CD4-positive, alpha-beta T cell (primary cell): Measurements from ENCODE around the gene KRTAP5-3. TPM values are rescaled to one million over a fixed set of nuclear protein-coding genes. Genes with fewer than 3 reads are reported as not detected.

Experiments used
- ATAC-seq: fragments of 200-7000 bp; cut with Tn5 transposase; one replicate; pipeline ENCODE4 v1.10.0; 2022; ENCODE audit warnings: mild to moderate bottlenecking; ENCODE audit not compliant: poor library complexity
- CTCF ChIA-PET: fragments of 350-600 bp; sonication (Branson Sonifier 250); formaldehyde crosslinking; loops from one replicate; lab custom pipeline; 2021; ENCODE audit warnings: antibody characterized with exemption, inconsistent platforms; lab: Charles Lee
- POLR2A ChIA-PET: fragments of 350-600 bp; sonication (Branson Sonifier 250); formaldehyde crosslinking; loops from one replicate; lab custom pipeline; 2021; ENCODE audit warnings: antibody characterized with exemption, inconsistent platforms; lab: Charles Lee
- DNase-seq, 14 experiments: peaks; one replicate each; pipeline ENCODE4 v3.0.0-alpha.2; 2013 to 2020; ENCODE audit warnings: mixed read lengths in 2 of 14
- H3K27ac ChIP-seq, 2 donors: one replicate each; pipeline versions ENCODE4 v1.5.1 to v1.7.0; 2013; ENCODE audit warnings: low read length in 2 of 2, low read depth in 1 of 2, mild to moderate bottlenecking in 1 of 2
- H3K27me3 ChIP-seq, 2 experiments: 1 replicate in 1 of 2; 2 replicates in 1 of 2; pipeline versions ENCODE4 v1.6.1 to v1.7.0; 2013; ENCODE audit warnings: low read length in 2 of 2, control low read depth in 1 of 2, mild to moderate bottlenecking in 1 of 2, moderate library complexity in 1 of 2; ENCODE audit not compliant: insufficient read depth in 2 of 2, control insufficient read depth in 1 of 2
- H3K36me3 ChIP-seq: one replicate; pipeline ENCODE4 v1.6.1; 2013; ENCODE audit warnings: low read length, control low read depth; ENCODE audit not compliant: insufficient read depth
- H3K4me1 ChIP-seq: one replicate; pipeline ENCODE4 v1.6.1; 2013; ENCODE audit warnings: low read length, control low read depth; ENCODE audit not compliant: insufficient read depth
- H3K4me3 ChIP-seq: one replicate; pipeline ENCODE4 v1.5.1; 2013; ENCODE audit warnings: mild to moderate bottlenecking, low read length, moderate library complexity
- H3K9me3 ChIP-seq, 2 experiments: 1 replicate in 1 of 2; 2 replicates in 1 of 2; pipeline versions ENCODE4 v1.6.1 to v1.7.0; 2013; ENCODE audit warnings: low read length in 2 of 2, mild to moderate bottlenecking in 2 of 2, control low read depth in 1 of 2, moderate library complexity in 1 of 2; ENCODE audit not compliant: control insufficient read depth in 1 of 2, insufficient read depth in 1 of 2
- H3K27ac Mint-ChIP-seq: one replicate; pipeline ENCODE4 v1.8.0; 2020; ENCODE audit warnings: mixed read lengths
- H3K27me3 Mint-ChIP-seq: one replicate; pipeline ENCODE4 v1.8.0; 2021; ENCODE audit warnings: mixed read lengths
- H3K36me3 Mint-ChIP-seq: one replicate; pipeline ENCODE4 v1.8.0; 2021; ENCODE audit warnings: low read depth, mixed read lengths
- H3K4me1 Mint-ChIP-seq: one replicate; pipeline ENCODE4 v1.8.0; 2021; ENCODE audit warnings: low read depth, mixed read lengths
- H3K4me3 Mint-ChIP-seq: one replicate; pipeline ENCODE4 v1.8.0; 2020; ENCODE audit warnings: mild to moderate bottlenecking, mixed read lengths
- H3K9me3 Mint-ChIP-seq: one replicate; pipeline ENCODE4 v1.8.0; 2020; ENCODE audit warnings: mixed read lengths
- CTCF ChIP-seq: fragments of 200-600 bp; IDR thresholded peaks from one replicate; pipeline ENCODE4 v1.8.0; 2022; ENCODE audit warnings: antibody characterized with exemption, mild to moderate bottlenecking
- intact Hi-C, 2 experiments: fragments of 100-400 bp; cut with DNase I in 1 of 2; cut with micrococcal nuclease in 1 of 2; formaldehyde crosslinking; loops; one replicate each; pipeline versions ENCODE4 v1.15.1 to v1.9.0; 2023 to 2025; cut with DNase I, micrococcal nuclease
- total RNA-seq, 174 experiments: library from RNA in 2 of 174; stranded (reverse) in 2 of 174; gene quantifications; one replicate each; pipeline ENCODE4 v1.2.3 and lab custom pipeline; 2021 to 2026

The KRTAP5-3 gene
- total RNA-seq, 2 experiments from 2014 or later = not detected

GRCh38 chr11:1629326-1630185 is 21.3 kb upstream of the KRTAP5-3 start, which contains the start of gene KRTAP5-5:
KRTAP5-5 (plus strand) TSS chr11:1629775; CDS start chr11:1629841, 66 bp downstream.
- H3K36me3 ChIP-seq = no peaks in the 10 kb centered on the region
- no peaks in the 10 kb centered on the region for H3K9me3 ChIP-seq
- peaks cover 10% of the 10 kb centered on the region for H3K4me1 Mint-ChIP-seq
- no peaks in the 10 kb centered on the region for H3K9me3 Mint-ChIP-seq
- CTCF ChIA-PET = no interaction called here
- no peak within 1 kb of the TSS for H3K4me3 Mint-ChIP-seq
- no peaks in the 10 kb centered on the region for H3K36me3 Mint-ChIP-seq
- no peak within 1 kb of the TSS for H3K27ac ChIP-seq
- POLR2A ChIA-PET = no interaction called here
- no peak within 1 kb of the TSS for H3K4me3 ChIP-seq
- peak in 1 of 14 experiments; percentile 18 for DNase-seq
- H3K4me1 ChIP-seq = peaks cover 10% of the 10 kb centered on the region
- peaks cover 46% of the 10 kb centered on the region for H3K27me3 Mint-ChIP-seq
- no peak for ATAC-seq
- H3K27me3 ChIP-seq = peaks cover 12 to 17% of the 10 kb centered on the region in 2 experiments
- intact Hi-C loops = loop anchor here (1.0 to 5.0 kb wide), 3 partner anchors 35 to 83 kb away; no protein-coding TSS in a partner anchor
- no peak for TF ChIP-seq CTCF
- H3K27ac Mint-ChIP-seq = no peak within 1 kb of the TSS

- Mint-ChIP-seq H3K27ac (no peak overlapping the region), H3K36me3 (no peaks in the 10 kb centered on the region), H3K9me3 (no peaks in the 10 kb centered on the region), H3K4me3 (no peak overlapping the region), H3K27me3 (peaks cover 40% of the 10 kb centered on the region), H3K4me1 (peaks cover 10% of the 10 kb centered on the region)
- ATAC-seq (peak; percentile 97), DNase-seq (peak; percentile 26 to 78 (median 56))
- Histone ChIP-seq H3K9me3 (no peaks in the 10 kb centered on the region), H3K4me1 (peaks cover 10% of the 10 kb centered on the region), H3K36me3 (no peaks in the 10 kb centered on the region), H3K27ac (no peak overlapping the region), H3K27me3 (peaks cover 12% of the 10 kb centered on the region in 2 experiments), H3K4me3 (no peak overlapping the region)
- CTCF ChIA-PET = interaction anchor here (1.1 kb wide), 1 partner anchor 11 kb away, joined by 3 read pairs; no protein-coding TSS in a partner anchor
- peak; percentile 84 for TF ChIP-seq CTCF
- POLR2A ChIA-PET = no interaction called here
- intact Hi-C loops = loop anchor here (1.0 to 5.0 kb wide), 4 partner anchors 34 to 82 kb away; no protein-coding TSS in a partner anchor
Measured at GRCh38 chr11:1628506-1629325, 20.5 kb upstream of the KRTAP5-3 start.

DNA sequence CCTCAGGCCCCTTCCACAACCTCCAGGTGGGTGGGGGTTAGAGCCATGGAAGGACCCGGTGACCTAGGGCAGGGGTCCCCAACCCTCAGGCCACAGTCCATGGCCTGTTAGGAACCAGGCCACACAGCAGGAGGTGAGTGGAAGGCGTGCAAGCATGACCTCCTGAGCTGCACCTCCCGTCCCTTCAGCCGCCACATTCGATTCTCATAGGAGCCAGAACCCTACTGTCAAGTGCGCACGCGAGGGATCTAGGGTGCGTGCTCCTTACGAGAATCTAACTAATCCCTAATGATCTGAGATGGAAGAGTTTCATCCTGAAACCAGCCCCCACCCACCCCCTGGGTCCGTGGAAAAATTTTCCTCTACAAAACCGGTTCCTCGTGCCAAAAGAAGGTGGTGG is 17.3 kb upstream of the KRTAP5-3 start:
- intact Hi-C loops = loop anchor here in 1 of 2 experiments (5.0 kb wide), 1 partner anchor 78 kb away; no protein-coding TSS in a partner anchor
- Histone ChIP-seq H3K4me3 (no peak overlapping the region), H3K36me3 (no peaks in the 10 kb centered on the region), H3K27ac (no peak overlapping the region), H3K9me3 (no peaks in the 10 kb centered on the region), H3K4me1 (peaks cover 10% of the 10 kb centered on the region), H3K27me3 (peaks cover 3 to 5% of the 10 kb centered on the region in 2 experiments)
- H3K27ac Mint-ChIP-seq = no peak overlapping the region
- H3K4me1 Mint-ChIP-seq = peaks cover 4% of the 10 kb centered on the region
- no peak overlapping the region for H3K4me3 Mint-ChIP-seq
- ATAC-seq = no peak
- no peaks in the 10 kb centered on the region for H3K36me3 Mint-ChIP-seq
- no peaks in the 10 kb centered on the region for H3K9me3 Mint-ChIP-seq
- no peak for TF ChIP-seq CTCF
- peaks cover 21% of the 10 kb centered on the region for H3K27me3 Mint-ChIP-seq
- DNase-seq = no peak
- ChIA-PET POLR2A (no interaction called here), CTCF (no interaction called here)
